NCI-H460 (cell line): ENCODE measurements around the gene FBXW5. TPM values are rescaled to one million over a fixed set of nuclear protein-coding genes. Genes with fewer than 3 reads are reported as not detected.

ENCODE experiments used
- DNase-seq: peaks from one replicate; pipeline ENCODE4 v3.0.0-alpha.2; 2016; ENCODE audit warnings: low read depth; ENCODE audit errors: extremely low read depth
- total RNA-seq: library from RNA; depleted of rRNA; stranded (reverse); fragments of >200 nt; shearing (Covaris generic); gene quantifications from 2 replicates; pipeline ENCODE4 v1.2.3, GENCODE V29; 2014

FBXW5 gene
- total RNA-seq, 1 experiment from 2014 or later: 93.0 TPM

GRCh38 chr9:136915632-136916329, 28.8 kb downstream of the FBXW5 start:
- DNase-seq: no peak

- DNase-seq: no peak
Measured at GRCh38 chr9:136913701-136914438, 30.7 kb downstream of the FBXW5 start.

- DNase-seq: no peak
Measured at GRCh38 chr9:136910901-136911245, 33.7 kb downstream of the FBXW5 start.

- DNase-seq: no peak
Measured at GRCh38 chr9:136910197-136910900, 34.2 kb downstream of the FBXW5 start.

- no peak for DNase-seq
Measured at GRCh38 chr9:136907011-136907914, 37.3 kb downstream of the FBXW5 start.

GRCh38 chr9:136906266-136906665, 38.3 kb downstream of the FBXW5 start:
- no peak for DNase-seq

- DNase-seq: peak; percentile 87
Measured at GRCh38 chr9:136903041-136903554, 41.4 kb downstream of the FBXW5 start.

- no peak for DNase-seq
Measured at GRCh38 chr9:136902259-136902821, 42.2 kb downstream of the FBXW5 start.

GRCh38 chr9:136901516-136902258, 42.9 kb downstream of the FBXW5 start:
- DNase-seq: no peak

- no peak for DNase-seq
Measured at GRCh38 chr9:136900988-136901515, 43.5 kb downstream of the FBXW5 start.

GRCh38 chr9:136900556-136900955, 44.0 kb downstream of the FBXW5 start:
- DNase-seq: no peak

- DNase-seq: no peak
Measured at GRCh38 chr9:136899196-136899595, 45.3 kb downstream of the FBXW5 start.

GRCh38 chr9:136898483-136899100, 45.9 kb downstream of the FBXW5 start:
- no peak for DNase-seq

GRCh38 chr9:136896027-136896426, 48.5 kb downstream of the FBXW5 start:
- no peak for DNase-seq

GRCh38 chr9:136890661-136891060, 53.9 kb downstream of the FBXW5 start:
- no peak for DNase-seq
